GM23248 (cell line): ENCODE results near the gene OSGIN1. TPM values are rescaled to one million over a fixed set of nuclear protein-coding genes. Genes with fewer than 3 reads are reported as not detected.

Experiments used
- DNase-seq: peaks from one replicate; pipeline ENCODE4 v3.0.0-alpha.2; 2015
- H2AFZ ChIP-seq: fragments of 200-600 bp; sonication (generic); 2 replicates; pipeline ENCODE4 v1.6.1; 2016; ENCODE audit warnings: antibody characterized with exemption
- H3F3A ChIP-seq: fragments of 200-600 bp; sonication (generic); 2 replicates; pipeline ENCODE4 v1.6.1; 2016; ENCODE audit warnings: mild to moderate bottlenecking, antibody characterized with exemption, mixed run types; ENCODE audit not compliant: insufficient read depth
- H3K27ac ChIP-seq: fragments of 200-600 bp; sonication (generic); 2 replicates; pipeline ENCODE4 v1.5.1; 2016; ENCODE audit warnings: mild to moderate bottlenecking
- H3K27me3 ChIP-seq: fragments of 200-600 bp; sonication (generic); replicated peaks from 2 replicates; pipeline ENCODE4 v1.6.1; 2016; ENCODE audit warnings: mild to moderate bottlenecking; ENCODE audit not compliant: insufficient read depth
- H3K36me3 ChIP-seq: fragments of 200-600 bp; sonication (generic); 2 replicates; pipeline ENCODE4 v1.6.1; 2016; ENCODE audit warnings: low read depth, mild to moderate bottlenecking
- H3K4me1 ChIP-seq: fragments of 200-600 bp; sonication (generic); 2 replicates; pipeline ENCODE4 v1.6.1; 2016; ENCODE audit warnings: mild to moderate bottlenecking; ENCODE audit not compliant: insufficient read depth
- H3K4me2 ChIP-seq: fragments of 200-600 bp; sonication (generic); one replicate; pipeline ENCODE4 v1.6.1; 2016; ENCODE audit warnings: mild to moderate bottlenecking; ENCODE audit not compliant: unreplicated experiment
- H3K4me3 ChIP-seq: fragments of 200-600 bp; sonication (generic); 2 replicates; pipeline ENCODE4 v1.5.1; 2016; ENCODE audit warnings: mild to moderate bottlenecking
- H3K79me2 ChIP-seq: fragments of 200-600 bp; sonication (generic); 2 replicates; pipeline ENCODE4 v1.6.1; 2016; ENCODE audit warnings: mild to moderate bottlenecking; ENCODE audit not compliant: insufficient read depth
- H3K9ac ChIP-seq: fragments of 200-600 bp; sonication (generic); 2 replicates; pipeline ENCODE4 v1.6.1; 2016; ENCODE audit warnings: mild to moderate bottlenecking
- H3K9me2 ChIP-seq: fragments of 200-600 bp; sonication (generic); 2 replicates; pipeline ENCODE4 v1.6.1; 2016; ENCODE audit warnings: mixed run types, mild to moderate bottlenecking, moderate library complexity; ENCODE audit not compliant: insufficient read depth
- H3K9me3 ChIP-seq: fragments of 200-600 bp; sonication (generic); one replicate; pipeline ENCODE4 v1.6.1; 2017; ENCODE audit warnings: low read depth
- H4K20me1 ChIP-seq: fragments of 200-600 bp; sonication (generic); 2 replicates; pipeline ENCODE4 v1.6.0; 2016; ENCODE audit not compliant: insufficient read depth
- EZH2 ChIP-seq: fragments of 200-600 bp; sonication (generic); IDR thresholded peaks from 2 replicates; pipeline ENCODE4 v1.6.1; 2018; ENCODE audit warnings: antibody characterized with exemption, mild to moderate bottlenecking; ENCODE audit not compliant: insufficient read depth, poor library complexity, severe bottlenecking
- EZH2phosphoT487 ChIP-seq: fragments of 200-600 bp; sonication (generic); IDR thresholded peaks from 2 replicates; pipeline ENCODE4 v1.6.1; 2018; ENCODE audit warnings: antibody characterized with exemption, moderate library complexity, mild to moderate bottlenecking, low read depth; ENCODE audit not compliant: insufficient read depth
- WGBS, 2 experiments: methylation state at CpG; one replicate each; pipeline ENCODE4 v1.1.6; 2015 to 2017; ENCODE audit warnings: low lambda C conversion rate in 2 of 2, low coverage in 1 of 2; ENCODE audit errors: missing lambda C conversion rate in 2 of 2; 5-methylcytosine and 5-hydroxymethylcytosine counted together
- in situ Hi-C: fragments of 300-500 bp; cut with MboI; formaldehyde crosslinking; loops from 2 replicates; pipeline ENCODE4 v1.15.0; 2020
- polyA plus RNA-seq: library from polyadenylated mRNA; unstranded; fragments of >200 nt; fragmentation: Nextera tagmentation; extraction: Ambion mirVana; gene quantifications from 2 replicates; pipeline ENCODE4 v1.2.1, GENCODE V29; 2016
- total RNA-seq: library from RNA; depleted of rRNA; stranded (reverse); fragments of >200 nt; shearing (Covaris generic); gene quantifications from 2 replicates; pipeline ENCODE4 v1.2.3, GENCODE V29; 2014

OSGIN1 gene
- total and polyA plus RNA-seq, 2 experiments from 2014 or later = 1.1 to 6.3 TPM

- Histone ChIP-seq H3K4me2 (no peak overlapping the region), H3K79me2 (no peaks in the 10 kb centered on the region), H3K9me3 (no peaks in the 10 kb centered on the region), H3K27ac (no peak overlapping the region), H3K36me3 (no peaks in the 10 kb centered on the region), H2AFZ (no peak overlapping the region), H3K9ac (no peak overlapping the region), H3K27me3 (peaks cover 8% of the 10 kb centered on the region), H4K20me1 (no peaks in the 10 kb centered on the region), H3K9me2 (no peaks in the 10 kb centered on the region), H3K4me1 (no peaks in the 10 kb centered on the region), H3F3A (no peaks in the 10 kb centered on the region), H3K4me3 (no peak overlapping the region)
- in situ Hi-C loops = no loop called here
- TF ChIP-seq EZH2 = no peak
- no peak for TF ChIP-seq EZH2phosphoT487
- WGBS, 2 experiments = 79 to 87% methylated on average over 12 of the region's 12 CpGs
- DNase-seq = no peak
Measured at GRCh38 chr16:84003038-84003437, 50.0 kb downstream of the OSGIN1 start.

GRCh38 chr16:84004442-84004841, 51.4 kb downstream of the OSGIN1 start:
- no peaks in the 10 kb centered on the region for H3K9me2 ChIP-seq
- no peak overlapping the region for H3K27ac ChIP-seq
- no peaks in the 10 kb centered on the region for H3K79me2 ChIP-seq
- H2AFZ ChIP-seq = no peak overlapping the region
- no peak overlapping the region for H3K9ac ChIP-seq
- 66 to 68% methylated on average over 7 of the region's 7 CpGs for WGBS, 2 experiments
- in situ Hi-C loops = no loop called here
- no peak overlapping the region for H3K4me3 ChIP-seq
- H3K9me3 ChIP-seq = no peaks in the 10 kb centered on the region
- no peak for TF ChIP-seq EZH2phosphoT487
- no peak for TF ChIP-seq EZH2
- no peak overlapping the region for H3K4me2 ChIP-seq
- no peaks in the 10 kb centered on the region for H3K36me3 ChIP-seq
- no peaks in the 10 kb centered on the region for H4K20me1 ChIP-seq
- peaks cover 15% of the 10 kb centered on the region for H3K27me3 ChIP-seq
- no peak for DNase-seq
- H3F3A ChIP-seq = no peaks in the 10 kb centered on the region
- no peaks in the 10 kb centered on the region for H3K4me1 ChIP-seq

GRCh38 chr16:84005391-84005790, 52.4 kb downstream of the OSGIN1 start:
- Histone ChIP-seq H3K9ac (no peak overlapping the region), H3K4me2 (no peak overlapping the region), H3K27ac (no peak overlapping the region), H3K9me2 (no peaks in the 10 kb centered on the region), H3K9me3 (no peaks in the 10 kb centered on the region), H3K79me2 (no peaks in the 10 kb centered on the region), H2AFZ (no peak overlapping the region), H4K20me1 (no peaks in the 10 kb centered on the region), H3K27me3 (peaks cover 15% of the 10 kb centered on the region), H3K4me1 (no peaks in the 10 kb centered on the region), H3K4me3 (no peak overlapping the region), H3F3A (no peaks in the 10 kb centered on the region), H3K36me3 (no peaks in the 10 kb centered on the region)
- no peak for TF ChIP-seq EZH2phosphoT487
- TF ChIP-seq EZH2 = no peak
- DNase-seq = no peak
- in situ Hi-C loops = no loop called here
- 46 to 50% methylated on average over 5 of the region's 5 CpGs for WGBS, 2 experiments

GRCh38 chr16:84007520-84007919, 54.5 kb downstream of the OSGIN1 start:
- no peak for DNase-seq
- H3K9me3 ChIP-seq = no peaks in the 10 kb centered on the region
- H3K4me1 ChIP-seq = no peaks in the 10 kb centered on the region
- no peaks in the 10 kb centered on the region for H3K36me3 ChIP-seq
- H3K27me3 ChIP-seq = peaks cover 15% of the 10 kb centered on the region
- no peak overlapping the region for H3K4me2 ChIP-seq
- no peaks in the 10 kb centered on the region for H4K20me1 ChIP-seq
- in situ Hi-C loops = no loop called here
- no peak for TF ChIP-seq EZH2
- no peak for TF ChIP-seq EZH2phosphoT487
- H3K9me2 ChIP-seq = no peaks in the 10 kb centered on the region
- H3K79me2 ChIP-seq = no peaks in the 10 kb centered on the region
- no peak overlapping the region for H2AFZ ChIP-seq
- no peak overlapping the region for H3K4me3 ChIP-seq
- H3F3A ChIP-seq = no peaks in the 10 kb centered on the region
- H3K27ac ChIP-seq = no peak overlapping the region
- H3K9ac ChIP-seq = no peak overlapping the region
- WGBS, 2 experiments = 47 to 61% methylated on average over 4 of the region's 4 CpGs

DNA sequence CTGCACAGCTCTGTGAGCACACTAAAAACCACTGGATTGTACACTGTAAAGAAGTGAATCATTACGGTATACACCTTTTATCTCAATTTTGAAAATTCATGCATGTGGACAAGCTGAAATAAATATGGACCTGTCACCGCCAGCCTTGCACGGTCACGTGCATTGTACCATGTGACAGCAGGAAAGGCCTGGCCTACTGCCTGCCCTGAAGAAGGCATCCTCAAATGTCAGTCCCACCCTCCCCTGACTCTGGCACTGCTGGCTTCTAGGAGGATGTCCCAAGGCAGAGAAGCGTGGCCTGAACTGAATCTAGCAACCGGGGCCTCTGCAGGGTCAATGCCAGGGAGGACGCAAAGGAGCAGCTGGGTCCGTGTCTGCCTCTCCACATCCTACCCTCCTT, 54.9 kb downstream of the OSGIN1 start:
- Histone ChIP-seq H3K9me3 (no peaks in the 10 kb centered on the region), H3K9me2 (no peaks in the 10 kb centered on the region), H3K36me3 (no peaks in the 10 kb centered on the region), H3K4me1 (no peaks in the 10 kb centered on the region), H4K20me1 (no peaks in the 10 kb centered on the region), H3K9ac (no peak overlapping the region), H3K4me2 (no peak overlapping the region), H3K4me3 (no peak overlapping the region), H2AFZ (no peak overlapping the region), H3K79me2 (no peaks in the 10 kb centered on the region), H3K27ac (no peak overlapping the region), H3K27me3 (peaks cover 15% of the 10 kb centered on the region), H3F3A (no peaks in the 10 kb centered on the region)
- in situ Hi-C loops = no loop called here
- no peak for TF ChIP-seq EZH2phosphoT487
- TF ChIP-seq EZH2 = no peak
- peak; percentile 28 for DNase-seq
- 19 to 24% methylated on average over 8 of the region's 8 CpGs for WGBS, 2 experiments
